Ovary (tissue), 3 donors: ENCODE results near the gene SIGLEC1.

ENCODE experiments used
- CTCF ChIP-seq, 3 donors: fragments of 450-650 bp in 2 of 3; fragments of 200-600 bp in 1 of 3; IDR thresholded peaks; one replicate each; pipeline versions ENCODE4 v1.5.1 to v1.8.0; 2016 to 2022; ENCODE audit warnings: antibody characterized with exemption in 3 of 3, mild to moderate bottlenecking in 1 of 3
- POLR2A ChIP-seq: fragments of 450-650 bp; IDR thresholded peaks from one replicate; pipeline ENCODE4 v1.6.1; 2017; ENCODE audit warnings: antibody characterized with exemption, mild to moderate bottlenecking, moderate library complexity
- donor health status: DM: no; HTN: no; CAD: no.

GRCh38 chr20:3739054-3739925 is 26.9 kb upstream of the SIGLEC1 start:
- no peak for TF ChIP-seq CTCF (IDR thresholded peaks at IDR 0.05)
- no peak for TF ChIP-seq POLR2A
